Ovary (tissue), 9 donors: ENCODE data around the gene GSTO2. TPM values are rescaled to one million over a fixed set of nuclear protein-coding genes. Genes with fewer than 3 reads are reported as not detected.
A peak's percentile ranks its signal among the peaks of the same experiment; 100 is the strongest.

ENCODE experiments used
- DNase-seq, 5 donors: peaks; one replicate each; pipeline ENCODE4 v3.0.0-alpha.2; 2019 to 2020
- H3K27ac ChIP-seq, 2 donors: fragments of 200-600 bp; one replicate each; pipeline versions ENCODE4 v1.5.1 to v1.8.0; 2019 to 2022
- H3K27me3 ChIP-seq: fragments of 200-600 bp; one replicate; pipeline ENCODE4 v1.8.0; 2022
- H3K36me3 ChIP-seq: fragments of 200-600 bp; sonication (generic); one replicate; pipeline ENCODE4 v1.5.1; 2019
- H3K4me1 ChIP-seq: one replicate; pipeline ENCODE4 v1.8.1; 2013; ENCODE audit warnings: mild to moderate bottlenecking, moderate library complexity; ENCODE audit not compliant: insufficient read depth
- H3K4me3 ChIP-seq: fragments of 200-600 bp; sonication (generic); one replicate; pipeline ENCODE4 v1.5.1; 2017
- H3K9me3 ChIP-seq, 2 donors: fragments of 200-600 bp in 1 of 2; sonication (generic) in 1 of 2; one replicate each; pipeline versions ENCODE4 v1.5.1 to v1.8.1; 2013 to 2019; ENCODE audit warnings: mild to moderate bottlenecking in 1 of 2, moderate library complexity in 1 of 2
- EP300 ChIP-seq: sonication (generic); formaldehyde crosslinking; IDR thresholded peaks from one replicate; pipeline ENCODE4 v1.6.1; 2017; ENCODE audit warnings: antibody characterized with exemption
- POLR2A ChIP-seq: fragments of 450-650 bp; IDR thresholded peaks from one replicate; pipeline ENCODE4 v1.6.1; 2017; ENCODE audit warnings: antibody characterized with exemption, mild to moderate bottlenecking, moderate library complexity
- WGBS, 3 donors: extraction: QIAGEN DNeasy Blood & Tissue Kit in 1 of 3; methylation state at CpG; one replicate each; pipeline versions ENCODE4 v1.1.5 to v1.1.7; 2013 to 2017; 5-methylcytosine and 5-hydroxymethylcytosine counted together
- intact Hi-C, 4 donors: fragments of 100-400 bp; cut with DNase I; formaldehyde crosslinking; loops; one replicate each; pipeline versions ENCODE4 v1.11.0 to v1.15.1; 2022 to 2023
- polyA plus RNA-seq, 2 donors: library from polyadenylated mRNA; stranded (reverse); fragments of 200-250 nt in 1 of 2; fragments of 350-450 nt in 1 of 2; fragmentation: Illumina TruSeq in 1 of 2; extraction: RNeasy Lipid Tissue Mini Kit (QIAGEN cat#74804) in 1 of 2; gene quantifications; one replicate each; pipeline ENCODE4 v1.2.3, GENCODE V29; 2013 to 2014
- total RNA-seq, 7 donors: library from RNA; depleted of rRNA in 2 of 7; stranded (reverse); fragments of >200 nt in 2 of 7; fragmentation: NEBNext Ultra II Directional in 3 of 7; extraction: Animal tissue kit (Norgen Biotek cat#: 25700) in 3 of 7; gene quantifications; one replicate each; pipeline versions ENCODE4 v1.1.0 to v1.2.4, GENCODE V29; 2016 to 2023
- TF ChIP-seq, protein P1 (sequence below), 3 donors: fragments of 450-650 bp in 2 of 3; fragments of 200-600 bp in 1 of 3; IDR thresholded peaks; one replicate each; pipeline versions ENCODE4 v1.5.1 to v1.8.0; 2016 to 2022; ENCODE audit warnings: antibody characterized with exemption in 3 of 3, mild to moderate bottlenecking in 1 of 3
- donor health status: DM: no; HTN: no; CAD: no; lungs with moderate emphysema.
- donor health status: DM: no; HTN: no; CAD: no.
- donor health status: Bipolar disorder and iron deficiency.
- donor health status: DM: yes; HTN: yes; CAD: no.
- donor health status: DM: no; HTN: no; CAD: no.
- donor health status: DM: yes; HTN: yes; CAD: no.

Gene GSTO2
- total and polyA plus RNA-seq, 9 donors: 3.7 to 19.0 (median 12.3) TPM

DNA sequence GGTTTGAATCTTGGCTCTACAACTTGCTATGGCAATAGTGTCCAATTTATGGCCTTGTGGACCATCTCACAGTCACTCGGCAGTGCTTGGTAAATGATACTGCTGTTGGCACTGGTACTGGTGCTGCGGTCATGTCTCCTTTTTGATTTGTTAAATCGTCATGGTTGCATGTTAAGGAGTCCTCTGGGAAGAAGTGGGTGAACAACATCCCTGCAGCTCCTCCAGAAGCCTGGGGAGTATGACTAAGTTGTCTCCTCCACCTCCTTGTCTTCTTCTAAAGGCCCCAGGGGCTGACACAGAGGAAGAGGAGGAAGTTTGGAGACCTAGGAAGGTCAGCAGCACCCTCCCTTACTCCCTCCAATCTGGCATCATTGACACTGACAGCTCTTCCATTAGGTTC is 60.8 kb downstream of the GSTO2 start:
- Histone ChIP-seq H3K4me3 (no peak overlapping the region), H3K27ac (peak overlapping the region; percentile 76 to 86), H3K27me3 (no peaks in the 10 kb centered on the region), H3K9me3 (no peaks in the 10 kb centered on the region), H3K4me1 (peaks cover 53% of the 10 kb centered on the region), H3K36me3 (no peaks in the 10 kb centered on the region)
- TF ChIP-seq EP300 (no peak), POLR2A (no peak)
- TF ChIP-seq, protein P1, sequence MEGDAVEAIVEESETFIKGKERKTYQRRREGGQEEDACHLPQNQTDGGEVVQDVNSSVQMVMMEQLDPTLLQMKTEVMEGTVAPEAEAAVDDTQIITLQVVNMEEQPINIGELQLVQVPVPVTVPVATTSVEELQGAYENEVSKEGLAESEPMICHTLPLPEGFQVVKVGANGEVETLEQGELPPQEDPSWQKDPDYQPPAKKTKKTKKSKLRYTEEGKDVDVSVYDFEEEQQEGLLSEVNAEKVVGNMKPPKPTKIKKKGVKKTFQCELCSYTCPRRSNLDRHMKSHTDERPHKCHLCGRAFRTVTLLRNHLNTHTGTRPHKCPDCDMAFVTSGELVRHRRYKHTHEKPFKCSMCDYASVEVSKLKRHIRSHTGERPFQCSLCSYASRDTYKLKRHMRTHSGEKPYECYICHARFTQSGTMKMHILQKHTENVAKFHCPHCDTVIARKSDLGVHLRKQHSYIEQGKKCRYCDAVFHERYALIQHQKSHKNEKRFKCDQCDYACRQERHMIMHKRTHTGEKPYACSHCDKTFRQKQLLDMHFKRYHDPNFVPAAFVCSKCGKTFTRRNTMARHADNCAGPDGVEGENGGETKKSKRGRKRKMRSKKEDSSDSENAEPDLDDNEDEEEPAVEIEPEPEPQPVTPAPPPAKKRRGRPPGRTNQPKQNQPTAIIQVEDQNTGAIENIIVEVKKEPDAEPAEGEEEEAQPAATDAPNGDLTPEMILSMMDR (IDR thresholded peaks at IDR 0.05): no peak
- intact Hi-C loops: loop anchor here in 1 of 4 donors (10.0 kb wide), 1 partner anchor 425 kb away; no protein-coding TSS in a partner anchor
- 50 to 69% (median 56%) methylated on average over 3 of the region's 3 CpGs for WGBS, 3 donors
- peak in 3 of 5 donors; percentile 14 to 25 (median 21) for DNase-seq

DNA sequence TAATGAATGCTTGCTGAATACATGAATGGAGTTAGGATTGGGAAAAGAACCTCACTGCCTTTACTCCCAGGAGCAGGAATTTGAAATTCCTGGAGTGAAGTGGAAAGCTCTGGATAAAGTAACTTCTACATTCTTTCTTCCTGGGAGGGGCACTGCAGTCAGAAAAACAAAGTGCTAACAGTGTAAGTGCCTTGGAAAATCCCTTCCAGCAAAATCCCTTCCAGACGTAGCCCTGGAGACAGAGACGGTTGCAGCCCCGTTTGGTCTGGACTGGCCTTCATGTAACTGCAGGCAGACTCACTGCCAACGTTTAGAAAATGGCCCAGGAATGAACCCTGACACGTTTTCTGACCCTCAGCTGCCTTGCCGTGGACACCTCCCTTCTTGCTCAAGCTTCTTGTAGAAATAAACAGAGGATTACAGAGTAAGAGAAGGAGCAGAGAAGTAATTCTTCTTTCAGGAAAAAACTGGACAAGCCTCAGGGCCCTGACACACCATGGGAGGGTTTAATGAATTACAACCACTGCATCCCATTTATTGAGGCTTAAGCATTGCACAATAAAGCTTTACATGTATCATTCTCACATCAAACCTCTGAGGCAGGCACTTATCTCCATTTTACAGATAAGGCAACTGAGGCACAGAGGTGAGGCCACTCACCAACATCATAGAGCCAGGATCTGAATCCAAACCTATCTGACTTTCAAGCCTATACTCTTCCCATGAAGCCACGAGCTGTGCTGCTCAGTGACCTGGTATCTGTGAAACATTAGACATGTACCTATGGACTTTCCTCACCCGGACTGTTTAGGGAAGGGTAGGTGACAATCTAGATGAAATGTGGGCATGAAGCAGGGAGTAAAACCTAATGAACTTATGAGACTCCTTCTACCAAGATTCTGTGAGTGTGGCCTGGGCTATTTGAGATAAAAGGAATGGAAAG is 61.5 kb downstream of the GSTO2 start:
- Histone ChIP-seq H3K36me3 (no peaks in the 10 kb centered on the region), H3K4me1 (peaks cover 53% of the 10 kb centered on the region), H3K27ac (peak overlapping the region; percentile 76 to 86), H3K4me3 (no peak overlapping the region), H3K9me3 (no peaks in the 10 kb centered on the region), H3K27me3 (no peaks in the 10 kb centered on the region)
- WGBS, 3 donors: 8 to 14% (median 13%) methylated on average over 8 of the region's 8 CpGs
- peak; percentile 71 to 82 (median 78) for DNase-seq
- TF ChIP-seq, protein P1 (IDR thresholded peaks at IDR 0.05): no peak
- no peak for TF ChIP-seq EP300
- TF ChIP-seq POLR2A: no peak
- intact Hi-C loops: loop anchor here in 1 of 4 donors (10.0 kb wide), 1 partner anchor 426 kb away; no protein-coding TSS in a partner anchor

DNA sequence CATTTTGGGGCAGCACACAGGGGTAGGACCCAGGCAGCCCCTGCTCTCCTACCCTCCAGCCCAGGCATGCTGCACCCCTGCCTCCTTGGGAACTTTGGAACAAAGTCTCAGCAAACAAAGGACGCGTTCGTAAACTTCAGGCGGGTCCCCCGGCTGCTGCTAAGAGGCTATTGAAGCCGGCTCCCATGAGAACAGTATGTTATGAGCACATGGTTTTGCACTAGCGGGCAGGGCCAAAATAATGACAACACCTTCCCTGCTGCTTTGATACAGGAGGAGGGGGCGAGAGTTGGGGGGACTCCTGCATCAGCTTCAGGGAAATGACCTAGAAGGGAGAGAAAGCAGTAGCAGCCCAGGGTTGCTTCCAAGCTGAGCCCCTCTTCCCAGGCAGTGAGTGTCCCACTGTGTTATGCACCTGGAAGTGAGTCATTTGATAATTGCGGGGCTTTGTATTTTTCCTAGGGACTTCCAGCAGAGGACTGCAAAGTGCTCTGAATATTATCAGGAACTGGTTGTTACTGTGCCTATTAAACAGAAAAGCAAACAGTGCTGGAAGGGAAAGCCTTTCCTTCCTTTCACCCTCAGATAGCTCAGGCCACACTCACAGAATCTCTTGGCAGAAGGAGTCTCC is 62.3 kb downstream of the GSTO2 start:
- intact Hi-C loops: loop anchor here in 1 of 4 donors (10.0 kb wide), 1 partner anchor 427 kb away; no protein-coding TSS in a partner anchor
- H3K4me3 ChIP-seq: no peak overlapping the region

More for the DNA sequence above, 62.3 kb downstream of the GSTO2 start:
- Histone ChIP-seq H3K4me1 (peaks cover 52% of the 10 kb centered on the region), H3K27ac (peak overlapping the region; percentile 76 to 86), H3K36me3 (no peaks in the 10 kb centered on the region), H3K27me3 (no peaks in the 10 kb centered on the region), H3K9me3 (no peaks in the 10 kb centered on the region)
- DNase-seq: peak in 3 of 5 donors; percentile 34 to 41 (median 41)
- 17 to 20% (median 20%) methylated on average over 9 of the region's 9 CpGs for WGBS, 3 donors
- TF ChIP-seq EP300: no peak
- no peak for TF ChIP-seq POLR2A
- TF ChIP-seq, protein P1 (IDR thresholded peaks at IDR 0.05): no peak
